CD14-positive monocyte (primary cell): ENCODE data around the gene RPL27A. TPM values are rescaled to one million over a fixed set of nuclear protein-coding genes. Genes with fewer than 3 reads are reported as not detected.

Experiments used
- DNase-seq, 3 donors: peaks; one replicate each; pipeline ENCODE4 v3.0.0-alpha.2; 2011 to 2022
- H2AFZ ChIP-seq: 2 replicates; pipeline ENCODE4 v1.6.0; 2012; ENCODE audit warnings: mild to moderate bottlenecking, low read depth, low read length, inconsistent platforms; ENCODE audit not compliant: insufficient read depth, poor library complexity, severe bottlenecking
- H3K27ac ChIP-seq, 2 donors: 1 replicate in 1 of 2; 2 replicates in 1 of 2; pipeline ENCODE4 v1.5.1; 2012 to 2013; ENCODE audit warnings: low read length in 2 of 2, control low read depth in 1 of 2, inconsistent platforms in 1 of 2, low read depth in 1 of 2, mild to moderate bottlenecking in 1 of 2
- H3K27me3 ChIP-seq, 2 donors: one replicate each; pipeline versions ENCODE4 v1.6.0 to v1.6.1; 2011 to 2013; ENCODE audit warnings: low read length in 2 of 2; ENCODE audit not compliant: control insufficient read depth in 2 of 2, insufficient read depth in 2 of 2
- H3K36me3 ChIP-seq, 2 donors: replicated peaks in 1 of 2; 1 replicate in 1 of 2; 2 replicates in 1 of 2; pipeline versions ENCODE4 v1.5.1 to v1.6.1; 2012 to 2013; ENCODE audit warnings: low read length in 2 of 2, control low read depth in 1 of 2, inconsistent platforms in 1 of 2, mild to moderate bottlenecking in 1 of 2; ENCODE audit not compliant: insufficient read depth in 2 of 2, control insufficient read depth in 1 of 2
- H3K4me1 ChIP-seq, 2 donors: 1 replicate in 1 of 2; 2 replicates in 1 of 2; pipeline versions ENCODE4 v1.5.1 to v1.6.1; 2012 to 2013; ENCODE audit warnings: low read length in 2 of 2, control low read depth in 1 of 2, inconsistent platforms in 1 of 2, mild to moderate bottlenecking in 1 of 2, moderate library complexity in 1 of 2; ENCODE audit not compliant: insufficient read depth in 2 of 2, control insufficient read depth in 1 of 2
- H3K4me2 ChIP-seq: replicated peaks from 2 replicates; pipeline ENCODE3; 2012; ENCODE audit warnings: low read length, moderate library complexity, mild to moderate bottlenecking; ENCODE audit not compliant: poor library complexity, severe bottlenecking; ENCODE audit errors: extremely low read depth
- H3K4me3 ChIP-seq, 3 experiments: fragments of 200-600 bp in 1 of 3; sonication (generic) in 1 of 3; replicated peaks in 1 of 3; 1 replicate in 2 of 3; 2 replicates in 1 of 3; pipeline ENCODE4 v1.5.1; 2011 to 2013; ENCODE audit warnings: low read length in 3 of 3, mild to moderate bottlenecking in 3 of 3, control low read depth in 2 of 3, low read depth in 2 of 3, inconsistent platforms in 1 of 3, moderate library complexity in 1 of 3
- H3K79me2 ChIP-seq: 2 replicates; pipeline ENCODE4 v1.6.0; 2012; ENCODE audit warnings: mild to moderate bottlenecking, control low read depth, inconsistent platforms, low read length, moderate library complexity; ENCODE audit not compliant: insufficient read depth
- H3K9ac ChIP-seq: 2 replicates; pipeline ENCODE4 v1.6.0; 2017; ENCODE audit warnings: low read length, mild to moderate bottlenecking; ENCODE audit not compliant: insufficient read depth, poor library complexity, severe bottlenecking
- H3K9me3 ChIP-seq, 2 donors: replicated peaks in 1 of 2; 1 replicate in 1 of 2; 2 replicates in 1 of 2; pipeline versions ENCODE4 v1.5.1 to v1.6.1; 2012 to 2013; ENCODE audit warnings: low read length in 2 of 2, control low read depth in 1 of 2; ENCODE audit not compliant: control insufficient read depth in 1 of 2, insufficient read depth in 1 of 2
- H4K20me1 ChIP-seq: 2 replicates; pipeline ENCODE4 v1.6.0; 2012; ENCODE audit warnings: mild to moderate bottlenecking, low read length, control low read depth, moderate library complexity; ENCODE audit not compliant: insufficient read depth
- H3K27ac Mint-ChIP-seq, 7 donors: one replicate each; pipeline ENCODE4 v1.8.0; 2020; ENCODE audit warnings: mild to moderate bottlenecking in 7 of 7, mixed read lengths in 7 of 7, moderate library complexity in 6 of 7, inconsistent platforms in 2 of 7
- H3K27me3 Mint-ChIP-seq, 3 donors: one replicate each; pipeline ENCODE4 v1.8.0; 2021 to 2022; ENCODE audit warnings: low read depth in 3 of 3, mild to moderate bottlenecking in 3 of 3, mixed read lengths in 3 of 3, moderate library complexity in 3 of 3, inconsistent platforms in 1 of 3
- H3K36me3 Mint-ChIP-seq, 2 donors: one replicate each; pipeline ENCODE4 v1.8.0; 2020; ENCODE audit warnings: mixed read lengths in 2 of 2, inconsistent platforms in 1 of 2, mild to moderate bottlenecking in 1 of 2
- H3K4me1 Mint-ChIP-seq: one replicate; pipeline ENCODE4 v1.8.0; 2020; ENCODE audit warnings: mild to moderate bottlenecking, mixed read lengths
- H3K4me3 Mint-ChIP-seq, 2 donors: one replicate each; pipeline ENCODE4 v1.8.0; 2020; ENCODE audit warnings: mild to moderate bottlenecking in 2 of 2, mixed read lengths in 2 of 2, moderate library complexity in 1 of 2
- H3K9me3 Mint-ChIP-seq, 7 donors: one replicate each; pipeline ENCODE4 v1.8.0; 2020 to 2022; ENCODE audit warnings: mixed read lengths in 7 of 7, mild to moderate bottlenecking in 6 of 7, moderate library complexity in 6 of 7, inconsistent platforms in 2 of 7
- WGBS: methylation state at CpG from one replicate; pipeline ENCODE4 v1.1.5; 2013; ENCODE audit warnings: missing lambda C conversion rate; ENCODE audit not compliant: insufficient coverage; 5-methylcytosine and 5-hydroxymethylcytosine counted together
- intact Hi-C, 2 donors: fragments of 100-400 bp; cut with micrococcal nuclease; formaldehyde crosslinking; loops; one replicate each; pipeline versions ENCODE4 v1.15.0 to v1.15.1; 2023
- polyA plus RNA-seq, 3 donors: library from polyadenylated mRNA; depleted of rRNA in 1 of 3; unstranded in 2 of 3; stranded (reverse) in 1 of 3; fragments of 300-500 nt in 2 of 3; fragments of >200 nt in 1 of 3; fragmentation: Illumina TruSeq in 2 of 3; gene quantifications; 1 replicate in 2 of 3; 2 replicates in 1 of 3; pipeline ENCODE4 v1.2.3, GENCODE V29; 2012 to 2021
- TF ChIP-seq, protein P1 (sequence below): fragments of 200-600 bp; IDR thresholded peaks from one replicate; pipeline ENCODE4 v1.8.0; 2022; ENCODE audit warnings: antibody characterized with exemption, mild to moderate bottlenecking

RPL27A gene
- polyA plus RNA-seq, 3 donors = 572 to 1,233 (median 1,091) TPM

DNA sequence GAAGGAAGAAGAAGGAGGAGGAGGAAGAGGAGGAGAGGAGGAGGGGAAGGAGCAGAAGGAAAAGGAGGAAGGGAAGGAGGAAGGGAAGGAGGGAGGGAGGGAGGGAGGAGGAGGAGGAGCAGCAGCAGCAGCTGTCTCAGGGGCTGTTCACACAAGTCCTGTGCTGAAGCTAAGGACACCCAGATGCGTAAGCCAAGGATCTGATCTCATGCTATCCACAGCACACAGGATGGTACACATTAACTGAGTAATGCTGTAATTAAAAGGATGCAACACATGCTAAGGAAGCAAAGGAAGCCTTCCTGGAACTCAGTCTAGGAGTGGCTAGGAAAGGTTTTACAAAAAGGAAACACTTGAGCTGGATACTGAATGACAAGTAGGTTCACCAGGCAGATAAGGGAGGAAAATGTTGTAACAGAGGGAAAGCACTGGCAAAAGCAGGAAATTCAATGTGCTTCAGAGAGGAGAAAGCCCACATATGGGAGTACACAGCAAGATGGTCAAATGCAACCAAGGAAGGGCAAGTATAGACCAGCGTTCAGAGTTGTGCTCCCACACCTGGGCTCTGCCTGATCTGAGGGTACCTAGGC is 32.1 kb upstream of the RPL27A start:
- no peak overlapping the region for H3K4me2 ChIP-seq
- no peaks in the 10 kb centered on the region for H3K27me3 ChIP-seq
- Mint-ChIP-seq H3K27ac (peak overlapping the region in 2 of 7 donors; percentile 13 to 65), H3K4me3 (no peak overlapping the region), H3K36me3 (peaks cover 27 to 50% of the 10 kb centered on the region in 2 donors), H3K4me1 (no peaks in the 10 kb centered on the region), H3K9me3 (peaks cover 0 to 2% (median 0%) of the 10 kb centered on the region in 7 donors), H3K27me3 (no peaks in the 10 kb centered on the region)
- intact Hi-C loops = no loop called here
- WGBS = no CpG with 5 or more reads among the region's 2 CpGs
- no peak overlapping the region for H3K9ac ChIP-seq
- no peaks in the 10 kb centered on the region for H4K20me1 ChIP-seq
- H3K9me3 ChIP-seq = no peaks in the 10 kb centered on the region
- H3K36me3 ChIP-seq = peaks cover 45 to 75% of the 10 kb centered on the region in 2 donors
- no peak overlapping the region for H3K4me3 ChIP-seq
- no peaks in the 10 kb centered on the region for H3K79me2 ChIP-seq
- TF ChIP-seq, protein P1, sequence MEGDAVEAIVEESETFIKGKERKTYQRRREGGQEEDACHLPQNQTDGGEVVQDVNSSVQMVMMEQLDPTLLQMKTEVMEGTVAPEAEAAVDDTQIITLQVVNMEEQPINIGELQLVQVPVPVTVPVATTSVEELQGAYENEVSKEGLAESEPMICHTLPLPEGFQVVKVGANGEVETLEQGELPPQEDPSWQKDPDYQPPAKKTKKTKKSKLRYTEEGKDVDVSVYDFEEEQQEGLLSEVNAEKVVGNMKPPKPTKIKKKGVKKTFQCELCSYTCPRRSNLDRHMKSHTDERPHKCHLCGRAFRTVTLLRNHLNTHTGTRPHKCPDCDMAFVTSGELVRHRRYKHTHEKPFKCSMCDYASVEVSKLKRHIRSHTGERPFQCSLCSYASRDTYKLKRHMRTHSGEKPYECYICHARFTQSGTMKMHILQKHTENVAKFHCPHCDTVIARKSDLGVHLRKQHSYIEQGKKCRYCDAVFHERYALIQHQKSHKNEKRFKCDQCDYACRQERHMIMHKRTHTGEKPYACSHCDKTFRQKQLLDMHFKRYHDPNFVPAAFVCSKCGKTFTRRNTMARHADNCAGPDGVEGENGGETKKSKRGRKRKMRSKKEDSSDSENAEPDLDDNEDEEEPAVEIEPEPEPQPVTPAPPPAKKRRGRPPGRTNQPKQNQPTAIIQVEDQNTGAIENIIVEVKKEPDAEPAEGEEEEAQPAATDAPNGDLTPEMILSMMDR = no peak
- H3K27ac ChIP-seq = no peak overlapping the region
- no peak for DNase-seq
- no peaks in the 10 kb centered on the region for H3K4me1 ChIP-seq
- no peak overlapping the region for H2AFZ ChIP-seq

DNA sequence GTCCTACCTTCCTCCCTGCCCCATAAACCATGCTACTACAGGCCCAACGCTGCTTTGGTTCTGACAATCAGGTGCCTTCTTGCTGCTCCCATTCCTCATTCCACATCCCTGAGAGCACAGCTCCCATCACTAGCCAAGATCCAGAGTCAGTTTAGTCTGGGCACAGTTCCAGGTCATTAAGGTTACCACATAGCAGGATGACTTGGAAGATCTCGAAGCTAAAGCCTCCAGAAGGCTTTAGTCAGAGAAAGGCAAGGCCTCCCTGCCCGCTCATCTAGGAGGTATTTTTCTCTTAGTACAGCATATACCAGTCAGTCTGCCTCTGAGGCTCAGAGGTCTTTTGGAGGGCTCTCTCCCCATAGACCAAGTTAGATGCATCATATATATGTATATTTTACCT is 30.5 kb upstream of the RPL27A start:
- H2AFZ ChIP-seq = no peak overlapping the region
- H3K9ac ChIP-seq = no peak overlapping the region
- no peak for DNase-seq
- H3K9me3 ChIP-seq = no peaks in the 10 kb centered on the region
- Mint-ChIP-seq H3K9me3 (peaks cover 0 to 2% (median 0%) of the 10 kb centered on the region in 7 donors), H3K27ac (peak overlapping the region in 1 of 7 donors; percentile 7), H3K4me1 (no peaks in the 10 kb centered on the region), H3K36me3 (peaks cover 22 to 45% of the 10 kb centered on the region in 2 donors), H3K27me3 (no peaks in the 10 kb centered on the region), H3K4me3 (no peak overlapping the region)
- TF ChIP-seq, protein P1 = no peak
- no peak overlapping the region for H3K27ac ChIP-seq
- intact Hi-C loops = no loop called here
- H3K4me1 ChIP-seq = no peaks in the 10 kb centered on the region
- H3K36me3 ChIP-seq = peaks cover 33 to 61% of the 10 kb centered on the region in 2 donors
- H3K4me2 ChIP-seq = no peak overlapping the region
- no peaks in the 10 kb centered on the region for H3K27me3 ChIP-seq
- H3K4me3 ChIP-seq = no peak overlapping the region
- H4K20me1 ChIP-seq = no peaks in the 10 kb centered on the region
- H3K79me2 ChIP-seq = no peaks in the 10 kb centered on the region
- 100% methylated on average over 1 of the region's 3 CpGs for WGBS
